NB4 (cell line): ENCODE results near the gene EEA1.

Experiments used
- POLR2A ChIP-seq: IDR thresholded peaks from 2 replicates; pipeline ENCODE4 v1.6.1; 2011; ENCODE audit warnings: mild to moderate bottlenecking; ENCODE audit not compliant: insufficient read length; ENCODE audit errors: extremely low read depth
- TF ChIP-seq, protein P1 (sequence below): IDR thresholded peaks from one replicate; pipeline ENCODE4 v1.5.1; 2012; ENCODE audit warnings: low read depth, low read length

DNA sequence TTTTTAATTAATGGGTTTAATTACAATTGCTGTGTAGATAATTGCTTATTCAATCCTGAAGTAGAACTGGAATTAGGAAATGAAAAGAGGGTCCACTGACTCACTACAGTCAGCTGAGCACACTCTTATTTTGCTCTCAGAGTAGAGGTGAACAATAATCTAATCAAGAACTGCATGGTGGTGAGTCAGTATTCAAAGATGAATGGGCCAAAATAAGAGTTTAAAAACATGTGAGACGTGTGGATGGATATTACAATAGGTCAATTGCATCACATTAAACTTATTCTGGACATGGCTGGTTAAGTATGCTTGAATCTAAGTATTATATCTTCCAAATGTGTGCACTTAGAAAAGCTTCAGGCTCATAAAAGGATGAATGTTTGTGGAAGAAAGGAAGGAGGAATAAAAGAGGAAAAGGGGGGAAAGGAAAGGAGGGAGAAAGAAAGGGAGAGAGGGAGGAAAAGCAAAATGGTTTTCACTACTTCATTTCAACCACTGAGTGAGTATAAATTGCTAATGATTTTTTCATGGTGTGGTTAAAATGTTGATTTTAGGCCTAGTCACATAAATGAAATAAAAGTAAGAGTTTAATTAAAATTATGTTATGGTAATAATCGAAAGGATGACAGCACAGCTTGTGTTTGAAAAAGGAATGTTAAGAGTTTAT is 27.0 kb upstream of the EEA1 start:
- TF ChIP-seq, protein P1, sequence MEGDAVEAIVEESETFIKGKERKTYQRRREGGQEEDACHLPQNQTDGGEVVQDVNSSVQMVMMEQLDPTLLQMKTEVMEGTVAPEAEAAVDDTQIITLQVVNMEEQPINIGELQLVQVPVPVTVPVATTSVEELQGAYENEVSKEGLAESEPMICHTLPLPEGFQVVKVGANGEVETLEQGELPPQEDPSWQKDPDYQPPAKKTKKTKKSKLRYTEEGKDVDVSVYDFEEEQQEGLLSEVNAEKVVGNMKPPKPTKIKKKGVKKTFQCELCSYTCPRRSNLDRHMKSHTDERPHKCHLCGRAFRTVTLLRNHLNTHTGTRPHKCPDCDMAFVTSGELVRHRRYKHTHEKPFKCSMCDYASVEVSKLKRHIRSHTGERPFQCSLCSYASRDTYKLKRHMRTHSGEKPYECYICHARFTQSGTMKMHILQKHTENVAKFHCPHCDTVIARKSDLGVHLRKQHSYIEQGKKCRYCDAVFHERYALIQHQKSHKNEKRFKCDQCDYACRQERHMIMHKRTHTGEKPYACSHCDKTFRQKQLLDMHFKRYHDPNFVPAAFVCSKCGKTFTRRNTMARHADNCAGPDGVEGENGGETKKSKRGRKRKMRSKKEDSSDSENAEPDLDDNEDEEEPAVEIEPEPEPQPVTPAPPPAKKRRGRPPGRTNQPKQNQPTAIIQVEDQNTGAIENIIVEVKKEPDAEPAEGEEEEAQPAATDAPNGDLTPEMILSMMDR: no peak
- TF ChIP-seq POLR2A: no peak
